Measurements from ENCODE around the gene RASSF1. TPM values are rescaled to one million over a fixed set of nuclear protein-coding genes. Genes with fewer than 3 reads are reported as not detected.

RASSF1 gene
- total RNA-seq, 1 donor from 2014 or later = 28.6 TPM

GRCh38 chr3:50342813-50343633 is 2.4 kb upstream of the RASSF1 start:
- DNase-seq = no peak

GRCh38 chr3:50341996-50342650 is 1.5 kb upstream of the RASSF1 start:
- DNase-seq = no peak

GRCh38 chr3:50341537-50341936 is 901 bp upstream of the RASSF1 start:
- DNase-seq = no peak

- no peak for DNase-seq
These were observed 539 bp downstream of the RASSF1 start for GRCh38 chr3:50340147-50340447.

GRCh38 chr3:50339485-50340146 is 1.0 kb downstream of the RASSF1 start:
- no peak for DNase-seq

GRCh38 chr3:50338965-50339364 is 1.7 kb downstream of the RASSF1 start:
- no peak for DNase-seq

GRCh38 chr3:50337175-50337861 is 3.3 kb downstream of the RASSF1 start:
- peak; percentile 97 for DNase-seq

GRCh38 chr3:50336452-50337174 is 4.0 kb downstream of the RASSF1 start:
- DNase-seq = peak; percentile 56

GRCh38 chr3:50334339-50335075 is 6.1 kb downstream of the RASSF1 start:
- no peak for DNase-seq

- DNase-seq = peak; percentile 24
These were observed 6.8 kb downstream of the RASSF1 start for GRCh38 chr3:50333744-50334328.

GRCh38 chr3:50331364-50331907 is 9.2 kb downstream of the RASSF1 start:
- no peak for DNase-seq

GRCh38 chr3:50330330-50330729 is 10.3 kb downstream of the RASSF1 start:
- no peak for DNase-seq

GRCh38 chr3:50327943-50328691 is 12.5 kb downstream of the RASSF1 start, which contains the start of gene TUSC2:
Gene TUSC2, minus strand, starts transcription at chr3:50328223. Its CDS starts 124 bp downstream, at chr3:50328099.
- peak; percentile 90 for DNase-seq

- DNase-seq = no peak
These were observed 13.5 kb downstream of the RASSF1 start for GRCh38 chr3:50327129-50327528.

GRCh38 chr3:50326182-50326541 is 14.5 kb downstream of the RASSF1 start:
- no peak for DNase-seq

- no peak for DNase-seq
These were observed 15.0 kb downstream of the RASSF1 start for GRCh38 chr3:50325497-50326181.

GRCh38 chr3:50325113-50325480 is 15.5 kb downstream of the RASSF1 start:
- no peak for DNase-seq

GRCh38 chr3:50324351-50325112 is 16.1 kb downstream of the RASSF1 start:
- DNase-seq = no peak

Measured in skin of body (tissue), 2 donors.